Neural progenitor cell (in vitro differentiated cells): ENCODE data around the gene STK39. TPM values are rescaled to one million over a fixed set of nuclear protein-coding genes. Genes with fewer than 3 reads are reported as not detected.
"Not testable (repeated sequence)": the region's sequence is repeated elsewhere in the genome, so short reads cannot be mapped to it uniquely, and the experiment has no call there.

Experiments used
- DNase-seq: peaks from one replicate; pipeline ENCODE4 v3.0.0-alpha.2; 2016; ENCODE audit warnings: low spot score
- H2AFZ ChIP-seq: fragments of 200-600 bp; sonication (generic); replicated peaks from 2 replicates; pipeline ENCODE4 v1.6.1; 2016; ENCODE audit warnings: antibody characterized with exemption
- H3F3A ChIP-seq: fragments of 200-600 bp; sonication (generic); 2 replicates; pipeline ENCODE4 v1.6.1; 2016; ENCODE audit warnings: antibody characterized with exemption, low read depth
- H3K27ac ChIP-seq: fragments of 200-600 bp; sonication (generic); 2 replicates; pipeline ENCODE4 v1.5.1; 2016; ENCODE audit warnings: mild to moderate bottlenecking
- H3K27me3 ChIP-seq: fragments of 200-600 bp; sonication (generic); 2 replicates; pipeline ENCODE4 v1.6.1; 2016; ENCODE audit warnings: mild to moderate bottlenecking, moderate library complexity
- H3K36me3 ChIP-seq: fragments of 200-600 bp; sonication (generic); 2 replicates; pipeline ENCODE4 v1.5.1; 2016
- H3K4me1 ChIP-seq: fragments of 200-600 bp; sonication (generic); 2 replicates; pipeline ENCODE4 v1.6.1; 2016; ENCODE audit warnings: mixed run types
- H3K4me2 ChIP-seq: fragments of 200-600 bp; sonication (generic); 2 replicates; pipeline ENCODE4 v1.6.1; 2016
- H3K4me3 ChIP-seq: fragments of 200-600 bp; sonication (generic); 2 replicates; pipeline ENCODE4 v1.5.1; 2016
- H3K79me2 ChIP-seq: fragments of 200-600 bp; sonication (generic); 2 replicates; pipeline ENCODE4 v1.6.1; 2016; ENCODE audit warnings: low read depth
- H3K9ac ChIP-seq: fragments of 200-600 bp; sonication (generic); 2 replicates; pipeline ENCODE4 v1.6.1; 2016
- H3K9me3 ChIP-seq: fragments of 200-600 bp; sonication (generic); 2 replicates; pipeline ENCODE4 v1.5.1; 2016; ENCODE audit warnings: low read depth
- H4K20me1 ChIP-seq: fragments of 200-600 bp; sonication (generic); 2 replicates; pipeline ENCODE4 v1.6.1; 2016; ENCODE audit warnings: low read depth
- H3K27ac Mint-ChIP-seq: 3 replicates; pipeline ENCODE4 v1.8.0; 2021; ENCODE audit warnings: mixed read lengths
- H3K27me3 Mint-ChIP-seq: 2 replicates; pipeline ENCODE4 v1.8.0; 2022; ENCODE audit warnings: low read depth, mild to moderate bottlenecking, inconsistent platforms, moderate library complexity, mixed read lengths; ENCODE audit not compliant: insufficient read depth
- H3K36me3 Mint-ChIP-seq: 3 replicates; pipeline ENCODE4 v1.8.0; 2021; ENCODE audit warnings: mixed read lengths
- H3K4me1 Mint-ChIP-seq: 3 replicates; pipeline ENCODE4 v1.8.0; 2021; ENCODE audit warnings: mixed read lengths
- H3K4me3 Mint-ChIP-seq: 3 replicates; pipeline ENCODE4 v1.8.0; 2021; ENCODE audit warnings: mild to moderate bottlenecking, moderate library complexity, mixed read lengths
- H3K9me3 Mint-ChIP-seq: 3 replicates; pipeline ENCODE4 v1.8.0; 2020; ENCODE audit warnings: mixed read lengths
- EZH2 ChIP-seq: fragments of 200-600 bp; sonication (generic); IDR thresholded peaks from 2 replicates; pipeline ENCODE4 v1.6.1; 2017; ENCODE audit warnings: antibody characterized with exemption, mild to moderate bottlenecking, moderate library complexity
- EZH2phosphoT487 ChIP-seq: fragments of 200-600 bp; sonication (generic); IDR thresholded peaks from 2 replicates; pipeline ENCODE4 v1.6.1; 2017; ENCODE audit warnings: antibody characterized with exemption
- total RNA-seq: library from RNA; depleted of rRNA; stranded (reverse); fragments of >200 nt; gene quantifications from 2 replicates; pipeline ENCODE4 v1.2.3, GENCODE V29; 2015; ENCODE audit warnings: low replicate concordance
- TF ChIP-seq, protein P1 (sequence below): fragments of 200-600 bp; sonication (generic); IDR thresholded peaks from 2 replicates; pipeline ENCODE4 v1.5.1; 2017; ENCODE audit warnings: antibody characterized with exemption, mild to moderate bottlenecking

Gene STK39
- total RNA-seq, 1 donor from 2014 or later = 23.8 TPM

DNA sequence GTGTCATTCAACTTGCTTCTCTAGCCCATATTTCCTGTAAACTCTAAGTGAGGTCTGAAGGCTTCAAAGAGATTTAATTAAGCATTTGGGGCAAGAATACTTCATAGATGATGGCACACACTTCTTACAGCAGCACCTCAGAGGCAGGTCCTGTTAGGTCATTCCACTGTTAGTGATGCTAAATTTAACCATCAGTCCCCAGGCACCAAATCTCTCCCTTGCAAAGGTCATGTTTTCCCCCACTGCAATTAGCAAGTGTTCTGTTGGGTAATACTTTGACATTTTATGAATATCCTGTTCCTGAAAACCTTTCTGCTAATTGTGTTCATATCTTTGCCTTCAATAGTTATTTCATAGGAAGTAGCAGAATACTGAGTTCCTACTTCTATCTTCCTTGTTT, 117.0 kb downstream of the STK39 start:
- no peaks in the 10 kb centered on the region for H3K79me2 ChIP-seq
- TF ChIP-seq EZH2 (no peak), EZH2phosphoT487 (no peak)
- TF ChIP-seq, protein P1, sequence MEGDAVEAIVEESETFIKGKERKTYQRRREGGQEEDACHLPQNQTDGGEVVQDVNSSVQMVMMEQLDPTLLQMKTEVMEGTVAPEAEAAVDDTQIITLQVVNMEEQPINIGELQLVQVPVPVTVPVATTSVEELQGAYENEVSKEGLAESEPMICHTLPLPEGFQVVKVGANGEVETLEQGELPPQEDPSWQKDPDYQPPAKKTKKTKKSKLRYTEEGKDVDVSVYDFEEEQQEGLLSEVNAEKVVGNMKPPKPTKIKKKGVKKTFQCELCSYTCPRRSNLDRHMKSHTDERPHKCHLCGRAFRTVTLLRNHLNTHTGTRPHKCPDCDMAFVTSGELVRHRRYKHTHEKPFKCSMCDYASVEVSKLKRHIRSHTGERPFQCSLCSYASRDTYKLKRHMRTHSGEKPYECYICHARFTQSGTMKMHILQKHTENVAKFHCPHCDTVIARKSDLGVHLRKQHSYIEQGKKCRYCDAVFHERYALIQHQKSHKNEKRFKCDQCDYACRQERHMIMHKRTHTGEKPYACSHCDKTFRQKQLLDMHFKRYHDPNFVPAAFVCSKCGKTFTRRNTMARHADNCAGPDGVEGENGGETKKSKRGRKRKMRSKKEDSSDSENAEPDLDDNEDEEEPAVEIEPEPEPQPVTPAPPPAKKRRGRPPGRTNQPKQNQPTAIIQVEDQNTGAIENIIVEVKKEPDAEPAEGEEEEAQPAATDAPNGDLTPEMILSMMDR = no peak
- no peaks in the 10 kb centered on the region for H4K20me1 ChIP-seq
- peaks cover 6% of the 10 kb centered on the region for H3K4me1 ChIP-seq
- no peak for DNase-seq
- no peak overlapping the region for H3K9ac ChIP-seq
- no peaks in the 10 kb centered on the region for H3K9me3 Mint-ChIP-seq
- H2AFZ ChIP-seq = no peak overlapping the region
- H3K9me3 ChIP-seq = no peaks in the 10 kb centered on the region
- H3K36me3 ChIP-seq = no peaks in the 10 kb centered on the region
- peaks cover 43% of the 10 kb centered on the region for H3K4me1 Mint-ChIP-seq
- no peak overlapping the region for H3K4me3 Mint-ChIP-seq
- no peaks in the 10 kb centered on the region for H3K27me3 Mint-ChIP-seq
- no peak overlapping the region for H3K27ac Mint-ChIP-seq
- no peaks in the 10 kb centered on the region for H3K27me3 ChIP-seq
- no peak overlapping the region for H3K27ac ChIP-seq
- H3K4me2 ChIP-seq = no peak overlapping the region
- no peaks in the 10 kb centered on the region for H3F3A ChIP-seq
- H3K36me3 Mint-ChIP-seq = peaks cover 43% of the 10 kb centered on the region
- H3K4me3 ChIP-seq = no peak overlapping the region

DNA sequence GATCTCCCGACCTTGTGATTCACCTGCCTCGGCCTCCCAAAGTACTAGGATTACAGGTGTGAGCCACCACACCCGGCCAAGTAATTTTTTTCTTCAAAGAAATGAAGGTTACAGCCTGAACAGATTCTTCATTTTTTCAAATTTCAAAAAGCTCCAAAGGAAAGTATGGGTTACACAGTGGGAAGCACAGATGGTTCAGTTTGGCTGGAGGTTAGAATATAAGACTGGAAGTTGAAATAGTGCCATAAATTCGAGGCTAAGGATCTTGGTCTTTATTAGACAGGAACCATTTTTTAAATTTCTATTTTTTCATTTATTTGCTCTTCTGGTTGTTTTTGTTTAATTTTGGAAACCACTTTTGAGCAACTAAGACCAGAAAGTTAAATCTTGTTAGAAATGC, 120.0 kb downstream of the STK39 start:
- Histone ChIP-seq H3K27ac (no peak overlapping the region), H3F3A (no peaks in the 10 kb centered on the region), H3K9me3 (no peaks in the 10 kb centered on the region), H4K20me1 (no peaks in the 10 kb centered on the region), H2AFZ (no peak overlapping the region), H3K9ac (no peak overlapping the region), H3K36me3 (no peaks in the 10 kb centered on the region), H3K27me3 (no peaks in the 10 kb centered on the region), H3K4me1 (peaks cover 6% of the 10 kb centered on the region), H3K4me2 (no peak overlapping the region), H3K79me2 (no peaks in the 10 kb centered on the region), H3K4me3 (no peak overlapping the region)
- no peak overlapping the region for H3K4me3 Mint-ChIP-seq
- no peak for TF ChIP-seq EZH2
- no peak for TF ChIP-seq EZH2phosphoT487
- TF ChIP-seq, protein P1 = no peak
- DNase-seq = no peak
- no peak overlapping the region for H3K27ac Mint-ChIP-seq
- peaks cover 22% of the 10 kb centered on the region for H3K4me1 Mint-ChIP-seq
- H3K27me3 Mint-ChIP-seq = no peaks in the 10 kb centered on the region
- H3K9me3 Mint-ChIP-seq = no peaks in the 10 kb centered on the region
- peaks cover 40% of the 10 kb centered on the region for H3K36me3 Mint-ChIP-seq

DNA sequence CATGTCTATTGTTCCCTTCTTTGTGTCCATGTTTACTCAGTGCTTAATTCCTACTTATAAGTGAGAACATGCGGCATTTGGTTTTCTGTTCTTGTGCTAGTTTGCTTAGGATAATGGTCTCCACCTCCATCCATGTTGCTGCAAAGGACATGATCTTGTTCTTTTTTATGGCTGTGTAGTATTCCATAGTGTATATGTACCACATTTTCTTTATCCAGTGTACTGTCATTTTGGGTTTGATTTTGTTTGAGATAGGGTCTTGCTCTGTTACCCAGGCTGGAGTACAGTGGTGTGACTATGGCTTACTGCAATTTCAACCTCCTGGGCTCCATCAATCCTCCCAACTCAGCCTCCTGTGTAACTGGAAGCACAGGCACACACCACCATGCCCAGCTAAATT, 125.2 kb downstream of the STK39 start:
- peaks cover 20% of the 10 kb centered on the region for H3K36me3 Mint-ChIP-seq
- H3K9me3 Mint-ChIP-seq, H3K4me3 Mint-ChIP-seq, H3K4me1 Mint-ChIP-seq, H3K4me3 ChIP-seq, H3K4me2 ChIP-seq, H3K27ac Mint-ChIP-seq, H3K9ac ChIP-seq, H3K79me2 ChIP-seq, H3K36me3 ChIP-seq, H3K27me3 Mint-ChIP-seq, H3F3A ChIP-seq, H3K4me1 ChIP-seq, DNase-seq, H3K9me3 ChIP-seq, H2AFZ ChIP-seq, H4K20me1 ChIP-seq, H3K27me3 ChIP-seq, H3K27ac ChIP-seq: not testable (repeated sequence)

DNA sequence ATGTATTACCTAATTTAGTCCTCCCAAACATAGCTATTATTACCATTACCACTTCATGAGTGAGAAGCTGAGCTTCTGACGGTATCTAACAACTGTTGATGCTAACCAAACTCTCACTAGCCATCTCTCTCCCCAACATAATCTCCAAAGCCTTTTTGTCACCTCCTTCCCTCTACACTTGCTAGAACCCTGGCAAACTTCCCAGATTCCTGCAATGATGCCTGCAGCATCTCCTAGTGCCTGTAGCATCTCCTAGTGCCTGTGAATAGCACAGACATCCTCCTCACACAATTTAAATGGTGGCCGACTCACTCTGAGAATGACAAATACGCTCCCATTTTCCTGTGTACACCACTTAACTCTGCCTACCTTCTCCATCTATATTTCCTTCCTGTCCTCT, 126.7 kb downstream of the STK39 start:
- Histone ChIP-seq H3K79me2 (no peaks in the 10 kb centered on the region), H4K20me1 (no peaks in the 10 kb centered on the region), H3K9ac (no peak overlapping the region), H3K4me3 (no peak overlapping the region), H2AFZ (no peak overlapping the region), H3K9me3 (no peaks in the 10 kb centered on the region), H3K27ac (no peak overlapping the region), H3F3A (peaks cover 3% of the 10 kb centered on the region), H3K4me1 (peaks cover 16% of the 10 kb centered on the region), H3K27me3 (no peaks in the 10 kb centered on the region), H3K4me2 (no peak overlapping the region), H3K36me3 (no peaks in the 10 kb centered on the region)
- peaks cover 13% of the 10 kb centered on the region for H3K36me3 Mint-ChIP-seq
- no peaks in the 10 kb centered on the region for H3K27me3 Mint-ChIP-seq
- no peak for DNase-seq
- TF ChIP-seq, protein P1 = no peak
- no peaks in the 10 kb centered on the region for H3K9me3 Mint-ChIP-seq
- no peak overlapping the region for H3K27ac Mint-ChIP-seq
- H3K4me3 Mint-ChIP-seq = no peak overlapping the region
- no peaks in the 10 kb centered on the region for H3K4me1 Mint-ChIP-seq
